ACC112 (cell line): ENCODE results near the gene RAB4B.
"Not testable (repeated sequence)": the region's sequence is repeated elsewhere in the genome, so short reads cannot be mapped to it uniquely, and the experiment has no call there.

Source experiments
- H2AFZ ChIP-seq: fragments of 200-600 bp; sonication (generic); one replicate; pipeline ENCODE4 v1.6.0; 2017; ENCODE audit warnings: antibody characterized with exemption, low read length; ENCODE audit not compliant: unreplicated experiment
- H3K27ac ChIP-seq: fragments of 200-600 bp; sonication (generic); 2 replicates; pipeline ENCODE4 v1.5.1; 2014; ENCODE audit warnings: low read depth, mild to moderate bottlenecking, antibody characterized with exemption, low read length, moderate library complexity
- H3K27me3 ChIP-seq: fragments of 200-600 bp; sonication (generic); 2 replicates; pipeline ENCODE4 v1.6.1; 2014; ENCODE audit warnings: mild to moderate bottlenecking, antibody characterized with exemption, low read length, moderate library complexity, mixed read lengths; ENCODE audit not compliant: insufficient read depth
- H3K36me3 ChIP-seq: fragments of 200-600 bp; sonication (generic); 2 replicates; pipeline ENCODE4 v1.6.1; 2016; ENCODE audit warnings: mild to moderate bottlenecking, antibody characterized with exemption, low read length, moderate library complexity, mixed read lengths; ENCODE audit not compliant: insufficient read depth
- H3K4me1 ChIP-seq: fragments of 200-600 bp; sonication (generic); one replicate; pipeline ENCODE4 v1.6.1; 2016; ENCODE audit warnings: low read length, mixed read lengths; ENCODE audit not compliant: insufficient read depth, unreplicated experiment, control insufficient read depth
- H3K4me3 ChIP-seq: fragments of 200-600 bp; sonication (generic); 2 replicates; pipeline ENCODE4 v1.5.1; 2014; ENCODE audit warnings: mild to moderate bottlenecking, low read depth, low read length
- H3K79me2 ChIP-seq: fragments of 200-600 bp; sonication (generic); one replicate; pipeline ENCODE4 v1.6.0; 2016; ENCODE audit warnings: low read length; ENCODE audit not compliant: control insufficient read depth, unreplicated experiment, insufficient read depth

Gene RAB4B

GRCh38 chr19:40825460-40826095 lies 47.5 kb downstream of the RAB4B start:
- H3K79me2 ChIP-seq = not testable (repeated sequence)

GRCh38 chr19:40826312-40826698 lies 48.3 kb downstream of the RAB4B start:
- H2AFZ ChIP-seq, H3K27me3 ChIP-seq, H3K4me1 ChIP-seq, H3K27ac ChIP-seq, H3K36me3 ChIP-seq, H3K4me3 ChIP-seq, H3K79me2 ChIP-seq: not testable (repeated sequence)

More at GRCh38 chr19:40825460-40826095, 47.5 kb downstream of the RAB4B start:
- H3K4me1 ChIP-seq, H3K27ac ChIP-seq, H2AFZ ChIP-seq, H3K4me3 ChIP-seq, H3K36me3 ChIP-seq, H3K27me3 ChIP-seq: not testable (repeated sequence)

- not testable (repeated sequence) for H2AFZ ChIP-seq, H3K79me2 ChIP-seq, H3K36me3 ChIP-seq, H3K27me3 ChIP-seq, H3K4me1 ChIP-seq, H3K4me3 ChIP-seq, H3K27ac ChIP-seq
Observed at GRCh38 chr19:40826699-40827385, 48.8 kb downstream of the RAB4B start.

GRCh38 chr19:40827386-40828247 lies 49.6 kb downstream of the RAB4B start:
- H3K27me3 ChIP-seq = no peaks in the 10 kb centered on the region
- no peaks in the 10 kb centered on the region for H3K36me3 ChIP-seq
- no peak overlapping the region for H3K27ac ChIP-seq
- H3K79me2 ChIP-seq = no peaks in the 10 kb centered on the region
- H3K4me1 ChIP-seq = peaks cover 7% of the 10 kb centered on the region
- H2AFZ ChIP-seq = no peak overlapping the region
- no peak overlapping the region for H3K4me3 ChIP-seq

- no peak overlapping the region for H3K27ac ChIP-seq
- H3K36me3 ChIP-seq = no peaks in the 10 kb centered on the region
- peaks cover 7% of the 10 kb centered on the region for H3K4me1 ChIP-seq
- H3K4me3 ChIP-seq = no peak overlapping the region
- no peak overlapping the region for H2AFZ ChIP-seq
- H3K27me3 ChIP-seq = no peaks in the 10 kb centered on the region
- no peaks in the 10 kb centered on the region for H3K79me2 ChIP-seq
Observed at GRCh38 chr19:40829205-40829604, 51.2 kb downstream of the RAB4B start.

GRCh38 chr19:40830741-40831140 lies 52.7 kb downstream of the RAB4B start:
- H3K36me3 ChIP-seq, H2AFZ ChIP-seq, H3K79me2 ChIP-seq, H3K4me3 ChIP-seq, H3K4me1 ChIP-seq, H3K27me3 ChIP-seq, H3K27ac ChIP-seq: not testable (repeated sequence)

- H3K4me1 ChIP-seq = peaks cover 7% of the 10 kb centered on the region
- H2AFZ ChIP-seq = no peak overlapping the region
- H3K27ac ChIP-seq = peak overlapping the region; percentile 48; the same call in 1 of the 2 replicates
- no peaks in the 10 kb centered on the region for H3K79me2 ChIP-seq
- H3K36me3 ChIP-seq = no peaks in the 10 kb centered on the region
- no peak overlapping the region for H3K4me3 ChIP-seq
- H3K27me3 ChIP-seq = no peaks in the 10 kb centered on the region
Observed at GRCh38 chr19:40831502-40832430, 53.7 kb downstream of the RAB4B start.

GRCh38 chr19:40832431-40832790 lies 54.4 kb downstream of the RAB4B start:
- H3K79me2 ChIP-seq, H3K4me1 ChIP-seq, H3K4me3 ChIP-seq, H3K36me3 ChIP-seq, H2AFZ ChIP-seq, H3K27me3 ChIP-seq: not testable (repeated sequence)
- peak overlapping the region; percentile 16; the same call in 1 of the 2 replicates for H3K27ac ChIP-seq

- not testable (repeated sequence) for H3K79me2 ChIP-seq, H2AFZ ChIP-seq, H3K4me3 ChIP-seq, H3K27me3 ChIP-seq, H3K27ac ChIP-seq, H3K36me3 ChIP-seq, H3K4me1 ChIP-seq
Observed at GRCh38 chr19:40833728-40834533, 55.9 kb downstream of the RAB4B start.
